EL (cell line): ENCODE results near the gene THADA.
"Not testable (repeated sequence)": the region's sequence is repeated elsewhere in the genome, so short reads cannot be mapped to it uniquely, and the experiment has no call there.

Source experiments
- DNase-seq: peaks from one replicate; pipeline ENCODE4 v3.0.0-alpha.2; 2016

The THADA gene

GRCh38 chr2:43292851-43293743, 302.7 kb downstream of the THADA start:
- no peak for DNase-seq

GRCh38 chr2:43292297-43292696, 303.5 kb downstream of the THADA start:
- no peak for DNase-seq

GRCh38 chr2:43289331-43289730, 306.5 kb downstream of the THADA start:
- DNase-seq: no peak

DNA sequence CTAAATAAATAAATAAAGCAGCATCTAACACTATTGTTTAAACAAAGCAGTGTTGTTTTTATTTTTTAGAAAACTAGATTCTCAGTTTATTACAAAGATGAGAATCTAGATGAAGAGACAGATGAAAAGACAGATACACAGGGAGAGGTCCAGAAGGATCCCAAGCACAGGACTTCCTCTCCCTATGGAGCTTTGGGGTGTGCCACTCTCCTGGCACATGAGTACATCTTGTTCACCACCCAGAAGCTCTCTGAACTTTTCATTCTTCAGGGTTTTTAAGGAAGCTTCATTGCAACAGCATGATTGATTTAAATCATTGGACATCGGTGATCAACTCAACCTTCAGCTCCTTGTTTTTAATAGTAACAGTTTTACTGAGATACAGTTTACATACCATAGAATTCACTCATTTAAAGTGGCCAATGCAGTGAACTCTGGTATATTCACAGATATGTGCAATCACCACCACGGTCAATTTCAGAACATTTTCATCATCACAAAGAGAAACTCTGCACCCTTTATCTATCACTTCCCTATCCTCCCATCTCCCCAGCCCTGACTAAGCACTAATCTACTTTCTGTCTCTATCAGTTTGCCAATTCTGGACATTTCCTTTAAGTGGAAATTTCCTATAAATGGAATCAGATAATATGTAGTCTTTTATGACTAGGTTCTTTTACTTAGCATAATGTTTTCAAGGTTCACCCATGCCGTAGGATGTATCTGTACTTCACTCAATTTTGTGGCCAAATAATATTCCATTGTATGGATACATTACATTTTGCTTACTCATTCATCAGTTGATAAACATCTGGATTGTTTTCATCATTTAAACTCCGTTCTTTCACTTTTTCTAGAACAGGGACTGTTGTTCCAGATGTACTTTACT, 307.2 kb downstream of the THADA start:
- no peak for DNase-seq

- DNase-seq: no peak
Measured at GRCh38 chr2:43285987-43286386, 309.9 kb downstream of the THADA start.

GRCh38 chr2:43284967-43285366, 310.9 kb downstream of the THADA start:
- no peak for DNase-seq

- not testable (repeated sequence) for DNase-seq
Measured at GRCh38 chr2:43284347-43284746, 311.5 kb downstream of the THADA start.

DNA sequence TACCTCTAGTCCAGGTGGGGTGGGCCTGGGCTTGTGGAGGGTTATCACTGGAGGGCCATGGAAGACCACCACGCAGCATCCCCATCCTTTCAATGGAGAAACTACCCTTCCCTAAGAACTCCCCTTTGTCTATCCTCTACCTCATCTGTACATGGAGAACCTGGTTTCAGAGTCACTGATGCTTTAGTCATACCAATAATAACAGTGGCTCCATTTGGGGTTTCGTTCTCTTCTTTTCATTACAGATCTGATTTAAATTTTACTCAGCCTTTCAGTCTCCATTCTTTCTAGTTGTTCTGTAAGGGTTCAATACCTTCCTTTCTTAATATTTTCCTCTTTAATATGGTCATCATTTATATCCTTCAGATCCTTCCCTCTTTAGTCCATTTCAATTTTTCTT, 314.8 kb downstream of the THADA start:
- DNase-seq: no peak

- no peak for DNase-seq
Measured at GRCh38 chr2:43279317-43279840, 316.5 kb downstream of the THADA start.

DNA sequence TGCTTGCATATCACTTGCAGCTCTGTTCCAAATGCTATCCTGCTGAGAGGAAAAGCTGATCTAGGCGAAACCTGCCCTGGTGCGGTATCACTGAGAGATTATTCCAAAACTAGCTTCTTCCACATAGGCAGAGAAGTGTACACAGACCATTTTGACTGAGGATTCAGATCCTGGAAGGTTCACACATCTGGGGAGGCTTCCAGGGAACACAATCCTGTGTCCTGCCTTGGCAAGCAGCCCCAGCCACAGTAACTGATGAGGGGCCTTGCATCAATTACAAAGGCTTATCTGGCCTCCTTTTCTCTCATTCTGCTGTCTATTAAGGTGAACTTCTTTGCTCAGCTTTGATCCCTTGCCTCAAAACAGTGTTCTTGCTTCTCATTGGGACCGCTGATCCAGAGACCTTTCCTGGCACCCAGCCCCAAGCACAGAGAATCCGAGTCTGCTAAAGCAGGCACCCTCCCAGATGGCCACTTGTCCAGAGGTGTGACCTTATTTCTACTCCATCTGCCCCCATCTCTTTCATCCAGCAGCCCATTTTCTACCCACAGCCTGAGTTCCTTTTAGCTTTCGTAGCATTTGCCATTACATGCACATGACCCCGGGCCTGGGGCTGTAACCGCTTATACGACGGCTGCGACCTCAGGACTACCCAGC, 317.1 kb downstream of the THADA start:
- no peak for DNase-seq

DNA sequence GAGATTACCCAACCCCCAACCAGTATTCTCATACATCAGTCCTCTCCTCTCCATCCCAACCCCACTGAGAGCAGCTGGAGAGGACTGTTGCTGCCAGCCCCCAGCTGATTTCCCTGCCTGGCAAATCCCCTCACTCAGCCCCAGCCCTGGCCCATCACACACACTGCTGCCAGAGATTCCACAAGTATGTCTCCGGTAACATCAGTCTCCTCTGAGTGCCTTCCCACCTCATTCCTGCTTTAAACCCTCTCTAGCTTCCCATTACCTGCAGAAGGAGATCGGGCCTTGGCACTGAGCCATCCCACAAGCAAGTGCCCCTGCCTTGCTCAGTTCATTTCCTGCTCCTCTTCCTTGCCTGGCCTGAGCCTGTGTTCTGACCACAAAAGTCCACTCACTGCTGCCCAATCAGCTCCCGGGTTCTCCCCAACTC, 318.9 kb downstream of the THADA start:
- DNase-seq: peak; percentile 36

GRCh38 chr2:43276266-43276941, 319.4 kb downstream of the THADA start:
- peak; percentile 8 for DNase-seq

- no peak for DNase-seq
Measured at GRCh38 chr2:43274721-43275120, 321.1 kb downstream of the THADA start.

- DNase-seq: peak; percentile 38
Measured at GRCh38 chr2:43274055-43274454, 321.8 kb downstream of the THADA start.

- peak; percentile 52 for DNase-seq
Measured at GRCh38 chr2:43273529-43273928, 322.3 kb downstream of the THADA start.

- DNase-seq: no peak
Measured at GRCh38 chr2:43270930-43271615, 324.8 kb downstream of the THADA start.

GRCh38 chr2:43270461-43270860, 325.4 kb downstream of the THADA start:
- no peak for DNase-seq

- DNase-seq: peak; percentile 71
Measured at GRCh38 chr2:43269706-43270105, 326.1 kb downstream of the THADA start.

DNA sequence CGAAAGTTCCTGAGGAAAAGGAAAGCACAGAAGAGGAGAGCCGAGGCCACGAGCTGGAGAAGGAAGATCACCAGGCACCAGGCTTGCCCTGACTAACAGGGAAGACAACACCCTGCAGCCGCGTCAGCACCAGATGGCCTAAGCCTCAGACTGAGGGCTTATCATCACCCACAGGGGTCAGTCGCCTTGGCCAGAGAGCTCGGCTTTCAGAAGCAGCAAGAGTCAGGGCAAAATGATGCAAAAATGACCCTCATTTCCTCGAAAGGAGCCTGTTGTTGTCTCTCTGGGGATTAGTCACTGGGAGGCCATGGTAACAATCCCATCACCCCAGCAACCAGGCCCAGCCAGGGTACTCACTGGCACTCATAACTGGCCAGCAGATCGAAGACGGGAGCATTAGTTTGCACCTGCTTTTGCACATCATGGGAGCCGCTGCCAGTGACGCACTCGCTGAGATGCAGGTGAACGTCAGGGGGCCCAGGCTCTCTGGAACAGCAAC, 326.7 kb downstream of the THADA start:
- peak; percentile 98 for DNase-seq

DNA sequence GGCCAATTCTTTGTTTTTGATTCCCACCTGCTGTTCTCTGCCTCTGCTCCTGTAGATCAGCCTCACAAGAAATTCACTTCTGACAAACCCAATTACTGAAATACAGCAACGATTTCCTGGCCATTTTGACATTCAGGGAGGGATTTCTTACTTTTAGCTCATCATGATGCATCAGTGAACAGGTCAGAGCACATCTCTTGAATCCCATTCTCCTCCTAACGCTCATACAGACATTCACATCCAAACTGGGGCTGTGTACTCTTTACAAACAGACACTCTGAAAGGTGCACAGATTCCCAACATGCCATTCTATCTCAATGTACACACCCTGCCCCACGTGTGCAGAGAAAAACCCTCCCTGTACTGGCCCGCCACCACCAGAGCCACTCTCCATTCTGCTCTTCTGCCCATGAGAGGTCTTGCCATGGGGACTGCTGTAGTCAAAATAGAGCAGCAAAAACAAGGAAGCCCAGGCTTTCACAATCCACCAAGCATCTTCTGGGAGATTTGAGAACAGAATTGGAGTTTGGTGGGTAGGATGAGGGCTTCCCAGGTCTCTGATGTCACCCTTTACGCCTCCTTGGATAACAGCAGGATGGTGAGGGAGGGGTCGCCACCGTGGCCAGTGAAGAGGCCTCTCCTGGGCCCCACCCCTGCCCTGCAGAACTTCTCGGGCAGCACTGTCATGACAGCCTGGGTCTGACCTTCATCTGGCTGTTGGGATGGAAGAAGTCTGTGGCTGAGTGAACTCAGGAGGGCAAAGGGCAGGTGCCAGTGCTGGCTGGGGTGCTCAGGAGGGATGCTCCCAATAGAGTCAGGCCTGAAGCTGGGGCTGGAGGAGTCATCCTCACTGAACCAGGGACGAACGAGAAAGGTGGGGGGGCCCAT, 327.5 kb downstream of the THADA start:
- DNase-seq: no peak
